ENCODE results near the gene NUP37. TPM values are rescaled to one million over a fixed set of nuclear protein-coding genes. Genes with fewer than 3 reads are reported as not detected.

Gene NUP37
- polyA plus RNA-seq, 1 donor from 2014 or later, result 21.6 TPM

GRCh38 chr12:102067574-102068258 is 52.2 kb downstream of the NUP37 start:
- Histone ChIP-seq H3K9me2 (ENCODE audit: insufficient read depth, low read length) (no peaks in the 10 kb centered on the region), H2AFZ (ENCODE audit: low read depth, low read length) (no peak overlapping the region), H3K36me3 (ENCODE audit: insufficient read depth, low read length) (no peaks in the 10 kb centered on the region), H3K27me3 (ENCODE audit: insufficient read depth, low read depth, low read length) (no peaks in the 10 kb centered on the region), H3K79me2 (replicated peaks; ENCODE audit: insufficient read depth, low read length) (no peaks in the 10 kb centered on the region), H3K9me3 (ENCODE audit: low read length) (no peaks in the 10 kb centered on the region), H3K9ac (ENCODE audit: low read length) (no peak overlapping the region), H3K4me2 (ENCODE audit: low read length) (no peak overlapping the region), H3F3A (ENCODE audit: insufficient read depth, low read length, poor library complexity, severe bottlenecking) (no peaks in the 10 kb centered on the region), H4K20me1 (ENCODE audit: insufficient read depth) (no peaks in the 10 kb centered on the region), H3K27ac (ENCODE audit: low read length) (no peak overlapping the region), H3K4me3 (ENCODE audit: low read length) (no peak overlapping the region)
- TF ChIP-seq EZH2 (IDR thresholded peaks at IDR 0.05; ENCODE audit: borderline replicate concordance, insufficient read depth, low read length, poor library complexity, severe bottlenecking), result no peak
- no peak for TF ChIP-seq POLR2AphosphoS5 (IDR thresholded peaks at IDR 0.05)
- no peak for TF ChIP-seq MXI1 (conservative IDR thresholded peaks at IDR 0.05; ENCODE audit: poor library complexity, severe bottlenecking)
- TF ChIP-seq TAF1 (IDR thresholded peaks at IDR 0.05; ENCODE audit: low read depth), result no peak
- TF ChIP-seq, protein P1, sequence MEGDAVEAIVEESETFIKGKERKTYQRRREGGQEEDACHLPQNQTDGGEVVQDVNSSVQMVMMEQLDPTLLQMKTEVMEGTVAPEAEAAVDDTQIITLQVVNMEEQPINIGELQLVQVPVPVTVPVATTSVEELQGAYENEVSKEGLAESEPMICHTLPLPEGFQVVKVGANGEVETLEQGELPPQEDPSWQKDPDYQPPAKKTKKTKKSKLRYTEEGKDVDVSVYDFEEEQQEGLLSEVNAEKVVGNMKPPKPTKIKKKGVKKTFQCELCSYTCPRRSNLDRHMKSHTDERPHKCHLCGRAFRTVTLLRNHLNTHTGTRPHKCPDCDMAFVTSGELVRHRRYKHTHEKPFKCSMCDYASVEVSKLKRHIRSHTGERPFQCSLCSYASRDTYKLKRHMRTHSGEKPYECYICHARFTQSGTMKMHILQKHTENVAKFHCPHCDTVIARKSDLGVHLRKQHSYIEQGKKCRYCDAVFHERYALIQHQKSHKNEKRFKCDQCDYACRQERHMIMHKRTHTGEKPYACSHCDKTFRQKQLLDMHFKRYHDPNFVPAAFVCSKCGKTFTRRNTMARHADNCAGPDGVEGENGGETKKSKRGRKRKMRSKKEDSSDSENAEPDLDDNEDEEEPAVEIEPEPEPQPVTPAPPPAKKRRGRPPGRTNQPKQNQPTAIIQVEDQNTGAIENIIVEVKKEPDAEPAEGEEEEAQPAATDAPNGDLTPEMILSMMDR (IDR thresholded peaks at IDR 0.05; ENCODE audit: poor library complexity, severe bottlenecking), result no peak
- TF ChIP-seq, protein P2, sequence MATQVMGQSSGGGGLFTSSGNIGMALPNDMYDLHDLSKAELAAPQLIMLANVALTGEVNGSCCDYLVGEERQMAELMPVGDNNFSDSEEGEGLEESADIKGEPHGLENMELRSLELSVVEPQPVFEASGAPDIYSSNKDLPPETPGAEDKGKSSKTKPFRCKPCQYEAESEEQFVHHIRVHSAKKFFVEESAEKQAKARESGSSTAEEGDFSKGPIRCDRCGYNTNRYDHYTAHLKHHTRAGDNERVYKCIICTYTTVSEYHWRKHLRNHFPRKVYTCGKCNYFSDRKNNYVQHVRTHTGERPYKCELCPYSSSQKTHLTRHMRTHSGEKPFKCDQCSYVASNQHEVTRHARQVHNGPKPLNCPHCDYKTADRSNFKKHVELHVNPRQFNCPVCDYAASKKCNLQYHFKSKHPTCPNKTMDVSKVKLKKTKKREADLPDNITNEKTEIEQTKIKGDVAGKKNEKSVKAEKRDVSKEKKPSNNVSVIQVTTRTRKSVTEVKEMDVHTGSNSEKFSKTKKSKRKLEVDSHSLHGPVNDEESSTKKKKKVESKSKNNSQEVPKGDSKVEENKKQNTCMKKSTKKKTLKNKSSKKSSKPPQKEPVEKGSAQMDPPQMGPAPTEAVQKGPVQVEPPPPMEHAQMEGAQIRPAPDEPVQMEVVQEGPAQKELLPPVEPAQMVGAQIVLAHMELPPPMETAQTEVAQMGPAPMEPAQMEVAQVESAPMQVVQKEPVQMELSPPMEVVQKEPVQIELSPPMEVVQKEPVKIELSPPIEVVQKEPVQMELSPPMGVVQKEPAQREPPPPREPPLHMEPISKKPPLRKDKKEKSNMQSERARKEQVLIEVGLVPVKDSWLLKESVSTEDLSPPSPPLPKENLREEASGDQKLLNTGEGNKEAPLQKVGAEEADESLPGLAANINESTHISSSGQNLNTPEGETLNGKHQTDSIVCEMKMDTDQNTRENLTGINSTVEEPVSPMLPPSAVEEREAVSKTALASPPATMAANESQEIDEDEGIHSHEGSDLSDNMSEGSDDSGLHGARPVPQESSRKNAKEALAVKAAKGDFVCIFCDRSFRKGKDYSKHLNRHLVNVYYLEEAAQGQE (IDR thresholded peaks at IDR 0.05; ENCODE audit: borderline replicate concordance), result no peak
- no peak for TF ChIP-seq RAD21 (conservative IDR thresholded peaks at IDR 0.05)
- TF ChIP-seq EP300 (conservative IDR thresholded peaks at IDR 0.05; ENCODE audit: poor library complexity, severe bottlenecking), result no peak
- TF ChIP-seq SMC3 (conservative IDR thresholded peaks at IDR 0.05; ENCODE audit: poor library complexity), result no peak

DNA sequence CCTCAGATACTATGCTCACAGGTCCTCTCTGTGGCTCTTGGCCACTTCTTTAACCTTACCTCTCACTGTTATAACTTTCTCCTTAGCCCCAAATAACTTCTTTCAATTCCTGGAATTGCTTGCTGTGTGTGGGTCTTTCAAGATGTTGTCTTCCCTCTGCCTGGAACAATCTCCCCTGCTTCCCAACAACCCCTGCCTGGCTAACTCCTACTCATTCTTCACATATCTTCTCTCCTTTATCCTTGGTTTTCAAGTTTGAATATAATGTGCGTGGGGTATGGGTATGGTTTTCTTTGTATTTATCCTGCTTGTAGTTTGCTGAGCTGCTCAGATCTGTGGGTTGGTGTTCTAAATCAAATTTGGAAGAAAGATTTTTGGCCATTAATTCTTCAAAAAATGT is 55.4 kb downstream of the NUP37 start:
- no peak overlapping the region for H2AFZ ChIP-seq (ENCODE audit: low read depth, low read length)

More for the DNA sequence above, 55.4 kb downstream of the NUP37 start:
- Histone ChIP-seq H4K20me1 (ENCODE audit: insufficient read depth) (no peaks in the 10 kb centered on the region), H3K36me3 (ENCODE audit: insufficient read depth, low read length) (no peaks in the 10 kb centered on the region), H3K79me2 (replicated peaks; ENCODE audit: insufficient read depth, low read length) (no peaks in the 10 kb centered on the region), H3K27ac (ENCODE audit: low read length) (no peak overlapping the region), H3F3A (ENCODE audit: insufficient read depth, low read length, poor library complexity, severe bottlenecking) (no peaks in the 10 kb centered on the region), H3K4me2 (ENCODE audit: low read length) (no peak overlapping the region), H3K9me3 (ENCODE audit: low read length) (no peaks in the 10 kb centered on the region), H3K9me2 (ENCODE audit: insufficient read depth, low read length) (no peaks in the 10 kb centered on the region), H3K9ac (ENCODE audit: low read length) (no peak overlapping the region), H3K4me3 (ENCODE audit: low read length) (no peak overlapping the region), H3K27me3 (ENCODE audit: insufficient read depth, low read depth, low read length) (no peaks in the 10 kb centered on the region)
- TF ChIP-seq EZH2 (IDR thresholded peaks at IDR 0.05; ENCODE audit: borderline replicate concordance, insufficient read depth, low read length, poor library complexity, severe bottlenecking) (no peak), EP300 (conservative IDR thresholded peaks at IDR 0.05; ENCODE audit: poor library complexity, severe bottlenecking) (no peak), TAF1 (IDR thresholded peaks at IDR 0.05; ENCODE audit: low read depth) (no peak), MXI1 (conservative IDR thresholded peaks at IDR 0.05; ENCODE audit: poor library complexity, severe bottlenecking) (no peak), SMC3 (conservative IDR thresholded peaks at IDR 0.05; ENCODE audit: poor library complexity) (no peak), RAD21 (conservative IDR thresholded peaks at IDR 0.05) (no peak), POLR2AphosphoS5 (IDR thresholded peaks at IDR 0.05) (no peak)
- TF ChIP-seq, protein P2 (IDR thresholded peaks at IDR 0.05; ENCODE audit: borderline replicate concordance), result no peak
- TF ChIP-seq, protein P1 (IDR thresholded peaks at IDR 0.05; ENCODE audit: poor library complexity, severe bottlenecking), result no peak

All from neural cell (in vitro differentiated cells).